Heart right ventricle (tissue), 16 donors: Measurements from ENCODE around the gene LPP. TPM values are rescaled to one million over a fixed set of nuclear protein-coding genes. Genes with fewer than 3 reads are reported as not detected.

Experiments used
- ATAC-seq, 8 donors: fragments of 200-7000 bp; cut with Tn5 transposase; one replicate each; pipeline ENCODE4 v1.9.1; 2020; ENCODE audit warnings: mild to moderate bottlenecking in 8 of 8, moderate library complexity in 8 of 8, moderate number of reproducible peaks in 1 of 8
- DNase-seq, 2 donors: peaks; one replicate each; pipeline ENCODE4 v3.0.0-alpha.2; 2020
- H3K27ac ChIP-seq, 10 donors: fragments of 200-600 bp; sonication (generic) in 2 of 10; one replicate each; pipeline versions ENCODE4 v1.5.0 to v1.8.0; 2020 to 2022; ENCODE audit warnings: mild to moderate bottlenecking in 3 of 10
- H3K27me3 ChIP-seq, 7 donors: fragments of 200-600 bp; one replicate each; pipeline ENCODE4 v1.8.0; 2021 to 2022; ENCODE audit warnings: mild to moderate bottlenecking in 2 of 7
- H3K36me3 ChIP-seq, 9 donors: fragments of 200-600 bp; sonication (generic) in 1 of 9; one replicate each; pipeline versions ENCODE4 v1.5.0 to v1.8.0; 2020 to 2022; ENCODE audit warnings: mild to moderate bottlenecking in 2 of 9
- H3K4me1 ChIP-seq, 9 donors: fragments of 200-600 bp; sonication (generic) in 1 of 9; one replicate each; pipeline versions ENCODE4 v1.5.0 to v1.8.0; 2020 to 2022; ENCODE audit warnings: mild to moderate bottlenecking in 4 of 9
- H3K4me3 ChIP-seq, 10 donors: fragments of 200-600 bp; sonication (generic) in 2 of 10; one replicate each; pipeline versions ENCODE4 v1.5.0 to v1.8.0; 2020 to 2022; ENCODE audit warnings: mild to moderate bottlenecking in 7 of 10, moderate library complexity in 2 of 10
- H3K9me3 ChIP-seq, 11 donors: fragments of 200-600 bp in 10 of 11; sonication (generic) in 2 of 11; one replicate each; pipeline versions ENCODE4 v1.5.0 to v1.8.0; 2013 to 2022; ENCODE audit warnings: mild to moderate bottlenecking in 2 of 11, control low read depth in 1 of 11, moderate library complexity in 1 of 11
- CTCF ChIP-seq, 9 donors: fragments of 200-600 bp; sonication (generic) in 2 of 9; IDR thresholded peaks; one replicate each; pipeline versions ENCODE4 v1.5.0 to v1.8.0; 2021 to 2022; ENCODE audit warnings: antibody characterized with exemption in 9 of 9, mild to moderate bottlenecking in 5 of 9, moderate library complexity in 1 of 9
- WGBS, 2 donors: extraction: QIAGEN DNeasy Blood & Tissue Kit; methylation state at CpG; one replicate each; pipeline ENCODE4 v1.1.7; 2013; ENCODE audit warnings: inconsistent platforms in 1 of 2; 5-methylcytosine and 5-hydroxymethylcytosine counted together
- intact Hi-C, 10 donors: fragments of 100-400 bp; cut with DNase I; formaldehyde crosslinking; loops; one replicate each; pipeline versions ENCODE4 v1.11.1 to v1.14.2; 2022
- polyA plus RNA-seq, 2 donors: library from polyadenylated mRNA; stranded (reverse); fragments of 200-250 nt; gene quantifications; one replicate each; pipeline ENCODE4 v1.2.3, GENCODE V29; 2013
- total RNA-seq, 10 donors: library from RNA; stranded (reverse); fragmentation: NEBNext Ultra II Directional in 3 of 10; extraction: Animal tissue kit (Norgen Biotek cat#: 25700) in 3 of 10; gene quantifications; one replicate each; pipeline versions ENCODE4 v1.2.1 to v1.2.4, GENCODE V29; 2021 to 2023
- donor health status: Arrhythmogenic right ventricular cardiomyopathy.
- donor health status: ischemic (EF 13 %, LVEDD 7.1; RV severe dilation, severe dysfunction).
- donor health status: healthy with polysubstance abuse.
- donor health status: DM: no; HTN: yes; CAD: no.
- donor health status: DM: no; HTN: no; CAD: no.
- donor health status: ischemic (EF 25% LVEDD 6.9; RV normal size, moderate dysfunction).
- donor health status: ischemic (EF 25% LVEDD 5.7; RV mildly dilated, moderate dysfunction).
- donor health status: healthy.
- donor health status: DM: yes; HTN: yes; CAD: no.
- donor health status: Ischemic cardiomyopathy.
- donor health status: ischemic (EF 35%, LVEDD 5.7; RV mildly dilated, moderate dysfunction).
- donor health status: nonischemic (EF 11% LVEDD 7.7; RV severe dilation, severe dysfunction).
- donor health status: DM: yes; HTN: yes; CAD: no.
- donor health status: PGD.
- donor health status: ischemic (EF 29% LVEDD 5.4; RV normal size, mild dysfunction).
- donor health status: nonischemic (EF 23%, LVEDD 6.1; RV moderate dilation, normal function).

LPP gene
- total and polyA plus RNA-seq, 12 donors = 8.5 to 188 (median 140) TPM

GRCh38 chr3:188310270-188310710 is 156.3 kb downstream of the LPP start:
- intact Hi-C loops = no loop called here
- Histone ChIP-seq H3K27ac (no peak overlapping the region), H3K4me1 (peaks cover 0 to 17% (median 1%) of the 10 kb centered on the region in 9 donors), H3K4me3 (no peak overlapping the region), H3K27me3 (no peaks in the 10 kb centered on the region), H3K36me3 (peaks cover 0 to 14% (median 0%) of the 10 kb centered on the region in 9 donors), H3K9me3 (peaks cover 0 to 9% (median 0%) of the 10 kb centered on the region in 11 donors)
- ATAC-seq (no peak), DNase-seq (no peak)
- WGBS, 2 donors = 91 to 97% methylated on average over 2 of the region's 2 CpGs
- no peak for TF ChIP-seq CTCF (IDR thresholded peaks at IDR 0.05)

GRCh38 chr3:188315553-188315952 is 161.6 kb downstream of the LPP start:
- Histone ChIP-seq H3K27ac (peak overlapping the region in 1 of 10 donors; percentile 14), H3K27me3 (no peaks in the 10 kb centered on the region), H3K4me3 (no peak overlapping the region), H3K4me1 (peaks cover 0 to 33% (median 23%) of the 10 kb centered on the region in 9 donors), H3K9me3 (peaks cover 0 to 9% (median 0%) of the 10 kb centered on the region in 11 donors), H3K36me3 (no peaks in the 10 kb centered on the region)
- no peak for TF ChIP-seq CTCF (IDR thresholded peaks at IDR 0.05)
- DNase-seq (no peak), ATAC-seq (no peak)
- 40 to 44% methylated on average over 2 of the region's 2 CpGs for WGBS, 2 donors
- intact Hi-C loops = no loop called here

- Histone ChIP-seq H3K4me3 (no peak overlapping the region), H3K36me3 (no peaks in the 10 kb centered on the region), H3K4me1 (peaks cover 0 to 33% (median 22%) of the 10 kb centered on the region in 9 donors), H3K27me3 (no peaks in the 10 kb centered on the region), H3K27ac (peak overlapping the region in 3 of 10 donors; percentile 10 to 47 (median 14)), H3K9me3 (peaks cover 0 to 9% (median 0%) of the 10 kb centered on the region in 11 donors)
- DNase-seq = no peak
- peak in 6 of 8 donors; percentile 16 to 44 (median 34) for ATAC-seq
- 83 to 85% methylated on average over 6 of the region's 6 CpGs for WGBS, 2 donors
- no peak for TF ChIP-seq CTCF (IDR thresholded peaks at IDR 0.05)
- intact Hi-C loops = no loop called here
Observed at GRCh38 chr3:188316021-188316722, 162.2 kb downstream of the LPP start.

- Histone ChIP-seq H3K27ac (peak overlapping the region in 5 of 10 donors; percentile 6 to 47 (median 10)), H3K4me3 (no peak overlapping the region), H3K27me3 (no peaks in the 10 kb centered on the region), H3K4me1 (peaks cover 0 to 39% (median 24%) of the 10 kb centered on the region in 9 donors), H3K36me3 (no peaks in the 10 kb centered on the region), H3K9me3 (peaks cover 0 to 9% (median 0%) of the 10 kb centered on the region in 11 donors)
- no peak for TF ChIP-seq CTCF (IDR thresholded peaks at IDR 0.05)
- ATAC-seq (peak in 4 of 8 donors; percentile 25 to 58 (median 42)), DNase-seq (no peak)
- intact Hi-C loops = no loop called here
- WGBS, 2 donors = 78 to 80% methylated on average over 3 of the region's 3 CpGs
Observed at GRCh38 chr3:188316723-188317070, 162.7 kb downstream of the LPP start.
